Measurements from ENCODE around the gene NRXN2.

Gene NRXN2

GRCh38 chr11:64715110-64715509, 7.9 kb downstream of the NRXN2 start:
- 0 out of 2 replicates have a peak, but pooled peaks cover 3% of the 10 kb centered on the region for H3F3A ChIP-seq (ENCODE audit: control insufficient read depth, insufficient read depth)
- no peak overlapping the region for H3K27ac ChIP-seq (ENCODE audit: low read depth, low read length)
- H3K9me2 ChIP-seq (replicated peaks; ENCODE audit: control insufficient read depth, low read length), result no peaks in the 10 kb centered on the region
- no peaks in the 10 kb centered on the region for H3K79me2 ChIP-seq (ENCODE audit: control insufficient read depth, low read length)
- no peaks in the 10 kb centered on the region for H3K36me3 ChIP-seq (ENCODE audit: control insufficient read depth, low read length)
- no peak overlapping the region for H3K4me2 ChIP-seq (ENCODE audit: low read length)
- no peaks in the 10 kb centered on the region for H3K9me3 ChIP-seq (ENCODE audit: control insufficient read depth, insufficient read depth, low read length)
- H4K20me1 ChIP-seq (ENCODE audit: control insufficient read depth, insufficient read depth, low read depth, low read length), result no peaks in the 10 kb centered on the region
- peaks cover 72% of the 10 kb centered on the region for H3K27me3 ChIP-seq (ENCODE audit: control insufficient read depth, low read length)
- TF ChIP-seq CTCF (IDR thresholded peaks at IDR 0.05; ENCODE audit: low read depth, low read length, poor library complexity, severe bottlenecking) (no peak), EZH2phosphoT487 (IDR thresholded peaks at IDR 0.05; ENCODE audit: borderline replicate concordance, low read length) (no peak)
- H3K4me1 ChIP-seq (ENCODE audit: control insufficient read depth, low read length), result peaks cover 15% of the 10 kb centered on the region
- no peak overlapping the region for H3K4me3 ChIP-seq (ENCODE audit: low read length)

- peaks cover 71% of the 10 kb centered on the region for H3K27me3 ChIP-seq (ENCODE audit: control insufficient read depth, low read length)
- no peaks in the 10 kb centered on the region for H3K36me3 ChIP-seq (ENCODE audit: control insufficient read depth, low read length)
- TF ChIP-seq EZH2phosphoT487 (IDR thresholded peaks at IDR 0.05; ENCODE audit: borderline replicate concordance, low read length) (no peak), CTCF (IDR thresholded peaks at IDR 0.05; ENCODE audit: low read depth, low read length, poor library complexity, severe bottlenecking) (no peak)
- H3F3A ChIP-seq (ENCODE audit: control insufficient read depth, insufficient read depth), result 0 out of 2 replicates have a peak, but pooled peaks cover 3% of the 10 kb centered on the region
- H3K4me3 ChIP-seq (ENCODE audit: low read length), result no peak overlapping the region
- H3K9me2 ChIP-seq (replicated peaks; ENCODE audit: control insufficient read depth, low read length), result no peaks in the 10 kb centered on the region
- H3K4me1 ChIP-seq (ENCODE audit: control insufficient read depth, low read length), result peaks cover 15% of the 10 kb centered on the region
- no peaks in the 10 kb centered on the region for H4K20me1 ChIP-seq (ENCODE audit: control insufficient read depth, insufficient read depth, low read depth, low read length)
- no peaks in the 10 kb centered on the region for H3K79me2 ChIP-seq (ENCODE audit: control insufficient read depth, low read length)
- H3K27ac ChIP-seq (ENCODE audit: low read depth, low read length), result no peak overlapping the region
- H3K4me2 ChIP-seq (ENCODE audit: low read length), result 0 out of 2 replicates have a peak overlapping the region, but pooled peaks have one; percentile 21
- no peaks in the 10 kb centered on the region for H3K9me3 ChIP-seq (ENCODE audit: control insufficient read depth, insufficient read depth, low read length)
Measured at GRCh38 chr11:64714666-64715065, 8.3 kb downstream of the NRXN2 start.

GRCh38 chr11:64713781-64714363, 9.1 kb downstream of the NRXN2 start:
- Histone ChIP-seq H3K9me2 (replicated peaks; ENCODE audit: control insufficient read depth, low read length) (no peaks in the 10 kb centered on the region), H3K36me3 (ENCODE audit: control insufficient read depth, low read length) (no peaks in the 10 kb centered on the region), H3K4me1 (ENCODE audit: control insufficient read depth, low read length) (peaks cover 15% of the 10 kb centered on the region), H3K4me3 (ENCODE audit: low read length) (no peak overlapping the region), H3F3A (ENCODE audit: control insufficient read depth, insufficient read depth) (0 out of 2 replicates have a peak, but pooled peaks cover 3% of the 10 kb centered on the region), H3K27ac (ENCODE audit: low read depth, low read length) (no peak overlapping the region), H4K20me1 (ENCODE audit: control insufficient read depth, insufficient read depth, low read depth, low read length) (no peaks in the 10 kb centered on the region), H3K9me3 (ENCODE audit: control insufficient read depth, insufficient read depth, low read length) (no peaks in the 10 kb centered on the region), H3K79me2 (ENCODE audit: control insufficient read depth, low read length) (no peaks in the 10 kb centered on the region), H3K27me3 (ENCODE audit: control insufficient read depth, low read length) (peaks cover 69% of the 10 kb centered on the region), H3K4me2 (ENCODE audit: low read length) (no peak overlapping the region)
- TF ChIP-seq CTCF (IDR thresholded peaks at IDR 0.05; ENCODE audit: low read depth, low read length, poor library complexity, severe bottlenecking) (no peak), EZH2phosphoT487 (IDR thresholded peaks at IDR 0.05; ENCODE audit: borderline replicate concordance, low read length) (no peak)
